Measurements from ENCODE around the gene JSRP1.
"Not testable (repeated sequence)": the region's sequence is repeated elsewhere in the genome, so short reads cannot be mapped to it uniquely, and the experiment has no call there.

DNA sequence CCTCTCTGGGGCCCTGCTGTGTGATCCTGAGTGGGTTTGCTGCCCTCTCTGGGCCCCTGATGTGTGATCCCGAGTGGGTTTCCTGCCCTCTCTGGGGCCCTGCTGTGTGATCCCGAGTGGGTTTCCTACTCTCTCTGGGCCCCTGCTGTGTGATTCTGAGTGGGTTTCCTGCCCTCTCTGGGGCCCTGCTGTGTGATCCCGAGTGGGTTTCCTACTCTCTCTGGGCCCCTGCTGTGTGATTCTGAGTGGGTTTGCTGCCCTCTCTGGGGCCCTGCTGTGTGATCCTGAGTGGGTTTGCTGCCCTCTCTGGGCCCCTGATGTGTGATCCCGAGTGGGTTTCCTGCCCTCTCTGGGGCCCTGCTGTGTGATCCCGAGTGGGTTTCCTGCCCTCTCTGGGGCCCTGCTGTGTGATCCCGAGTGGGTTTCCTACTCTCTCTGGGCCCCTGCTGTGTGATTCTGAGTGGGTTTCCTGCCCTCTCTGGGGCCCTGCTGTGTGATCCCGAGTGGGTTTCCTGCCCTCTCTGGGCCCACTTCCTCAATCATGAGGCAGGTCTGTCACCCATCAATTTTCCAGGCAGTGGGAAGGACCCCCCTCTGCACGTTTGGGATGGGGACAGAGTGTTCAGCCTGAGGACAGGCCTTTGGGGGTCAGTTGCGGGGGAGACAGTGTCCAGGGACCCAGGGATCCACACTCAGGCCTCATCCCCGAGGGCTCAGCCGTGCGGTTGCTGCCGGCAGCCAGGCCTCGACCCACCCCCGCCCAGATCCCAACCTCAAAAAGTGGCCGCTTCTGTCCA is 25.2 kb upstream of the JSRP1 start:
- not testable (repeated sequence) for TF ChIP-seq CTCF, EP300, POLR2A, POLR2AphosphoS5 (IDR thresholded peaks at IDR 0.05)

All from sigmoid colon (tissue), 4 donors.